GM21526 (cell line): Measurements from ENCODE around the gene IFT25.
"Not testable (repeated sequence)": the region's sequence is repeated elsewhere in the genome, so short reads cannot be mapped to it uniquely, and the experiment has no call there.

Experiments
- ATAC-seq: cut with Tn5 transposase; IDR thresholded peaks from one replicate; pipeline ENCODE4 v1.9.1; 2021; ENCODE audit warnings: moderate library complexity; ENCODE audit not compliant: unreplicated experiment, low FRiP score

IFT25 gene

GRCh38 chr1:53945433-53946251, at the start of gene IFT25:
Gene IFT25 (minus strand): TSS chr1:53945699. CDS start chr1:53940082, 5,617 bp downstream.
- peak; percentile 66 for ATAC-seq

DNA sequence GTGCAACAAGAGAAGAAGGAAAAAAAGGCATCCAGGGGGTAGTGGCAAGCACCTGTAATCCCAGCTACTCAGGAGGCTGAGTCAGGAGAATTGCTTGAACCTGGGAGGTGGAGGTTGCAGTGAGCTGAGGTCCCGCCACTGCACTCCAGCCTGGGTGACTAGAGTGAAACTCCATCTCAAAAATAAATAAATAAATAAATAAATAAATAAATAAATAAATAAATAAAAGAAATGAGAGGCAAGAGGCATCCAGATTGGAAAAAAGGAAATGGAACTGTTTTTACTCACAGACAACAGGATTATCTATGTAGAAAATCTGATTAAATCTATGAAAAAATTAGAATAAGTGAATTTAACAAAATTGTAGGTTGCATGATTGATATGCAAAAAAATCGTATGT, 49.0 kb upstream of the IFT25 start:
- ATAC-seq = not testable (repeated sequence)

DNA sequence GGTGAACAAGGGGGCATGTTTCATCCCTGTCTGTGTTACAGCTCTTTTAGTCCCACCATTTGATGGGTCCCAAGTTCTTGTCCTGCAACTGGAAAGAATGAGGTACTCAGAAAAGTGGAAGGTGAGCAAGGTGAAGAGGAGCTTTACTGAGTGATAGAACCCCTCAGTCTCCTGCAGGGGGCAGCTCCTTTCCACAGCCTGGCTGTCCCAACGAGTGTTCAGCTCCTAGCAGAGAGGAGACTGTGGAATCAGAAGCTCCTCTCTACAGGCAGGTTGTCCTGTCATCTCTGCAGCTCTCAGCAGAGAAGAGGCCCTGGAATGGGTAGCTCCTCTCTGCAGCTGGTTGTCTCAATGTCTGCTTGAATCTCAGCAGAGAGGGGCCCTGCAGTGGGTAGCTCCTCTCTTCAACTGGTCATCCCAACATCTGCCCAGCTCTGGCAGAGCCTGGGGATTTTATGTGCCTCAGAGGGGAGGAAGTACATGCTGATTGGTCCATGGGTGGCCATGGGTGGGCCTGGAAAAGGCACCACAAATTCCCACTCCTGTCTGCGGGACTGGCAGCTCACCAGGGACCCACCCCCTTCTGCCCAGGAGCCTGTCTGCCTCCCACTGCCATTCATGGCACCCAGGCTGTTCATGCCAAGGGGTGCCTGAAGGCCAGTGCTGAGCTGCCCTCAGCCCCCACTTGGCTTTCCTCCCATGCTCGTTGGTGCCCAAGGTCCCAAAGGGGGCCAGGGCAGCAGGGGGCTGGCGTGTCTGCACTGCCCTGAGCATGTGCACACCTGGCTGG, 46.8 kb upstream of the IFT25 start:
- ATAC-seq = no peak

DNA sequence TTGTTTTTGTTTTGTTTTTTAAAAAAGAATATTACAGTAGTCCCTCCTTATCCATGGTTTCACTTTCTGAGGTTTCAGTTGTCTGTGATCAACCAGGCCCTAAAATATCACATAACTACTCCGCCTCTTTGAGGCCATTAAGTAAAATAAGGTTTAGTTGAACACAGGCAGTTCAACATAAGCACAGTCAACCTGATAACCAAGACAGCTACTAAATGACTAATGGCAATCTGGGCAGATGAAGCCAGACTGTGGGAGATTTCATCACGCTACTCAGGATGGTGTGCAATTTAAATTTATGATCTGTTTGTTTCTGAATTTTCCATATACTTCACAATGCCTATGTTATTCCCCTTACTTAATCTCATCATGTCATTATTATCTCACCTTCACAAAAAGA, 42.4 kb upstream of the IFT25 start:
- no peak for ATAC-seq

- ATAC-seq = no peak
Observed at GRCh38 chr1:53986458-53986857, 41.0 kb upstream of the IFT25 start.

- ATAC-seq = no peak
Observed at GRCh38 chr1:53984726-53985125, 39.2 kb upstream of the IFT25 start.

GRCh38 chr1:53982763-53983104, 37.2 kb upstream of the IFT25 start:
- ATAC-seq = no peak

- no peak for ATAC-seq
Observed at GRCh38 chr1:53982034-53982762, 36.7 kb upstream of the IFT25 start.

DNA sequence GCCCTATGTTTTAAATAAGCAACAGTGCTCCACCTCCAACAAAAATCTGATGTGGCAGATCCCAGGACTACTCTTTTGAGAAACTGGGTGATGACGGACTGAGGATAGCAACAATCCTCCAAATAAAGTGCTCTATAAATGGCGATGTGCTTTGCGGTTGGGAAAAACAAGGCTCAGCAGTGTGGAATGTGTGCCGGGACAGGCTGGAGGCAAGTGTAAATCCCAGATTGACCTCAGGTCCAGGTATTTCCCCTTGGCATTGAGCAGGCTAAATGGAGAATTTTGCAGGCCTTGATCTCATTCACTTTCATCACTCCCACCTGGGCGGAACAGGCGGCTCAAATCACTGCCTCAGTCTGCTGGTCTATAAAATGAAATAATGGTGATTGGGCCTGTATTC, 35.7 kb upstream of the IFT25 start:
- no peak for ATAC-seq

GRCh38 chr1:53979712-53980450, 34.4 kb upstream of the IFT25 start:
- ATAC-seq = no peak

GRCh38 chr1:53975861-53976260, 30.4 kb upstream of the IFT25 start:
- no peak for ATAC-seq

DNA sequence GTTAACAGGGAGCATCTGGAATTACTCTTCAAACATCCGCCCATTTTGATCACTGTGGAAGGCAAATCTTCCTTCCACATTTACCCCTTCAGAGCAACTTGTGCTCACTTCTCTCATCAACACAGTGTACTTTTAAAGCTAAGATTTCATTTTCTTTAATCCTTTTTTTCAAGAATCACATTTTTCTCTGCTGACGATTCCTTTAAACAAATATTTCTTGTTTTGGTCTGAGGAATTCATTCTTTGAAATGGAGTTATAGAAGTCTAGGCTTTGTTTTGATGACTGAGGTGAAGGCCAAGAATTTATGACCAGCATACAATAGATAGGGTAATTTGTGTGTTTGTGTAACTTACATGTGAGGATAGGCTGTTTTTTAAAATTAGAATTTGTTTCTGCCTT, 26.2 kb upstream of the IFT25 start:
- no peak for ATAC-seq

DNA sequence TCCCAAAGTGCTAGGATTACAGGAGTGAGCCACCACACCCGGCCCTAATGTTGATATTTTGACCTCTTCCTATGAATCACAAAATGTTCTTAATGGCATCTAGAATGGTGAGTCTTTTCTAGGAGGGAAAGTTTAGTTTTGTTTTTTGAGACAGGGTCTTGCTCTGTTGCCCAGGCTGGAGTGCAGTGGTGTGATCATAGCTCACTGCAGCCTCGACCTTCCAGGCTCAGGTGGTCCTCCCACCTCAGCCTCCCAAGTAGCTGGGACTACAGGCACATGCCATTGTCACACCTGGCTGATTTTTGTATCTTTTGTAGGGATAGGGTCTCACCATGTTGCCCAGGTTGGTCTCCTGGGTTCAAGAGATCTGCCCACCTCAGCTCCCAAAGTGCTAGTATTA, 23.8 kb upstream of the IFT25 start:
- ATAC-seq = not testable (repeated sequence)

- ATAC-seq = no peak
Observed at GRCh38 chr1:53968125-53968513, 22.6 kb upstream of the IFT25 start.

- no peak for ATAC-seq
Observed at GRCh38 chr1:53967409-53968124, 22.1 kb upstream of the IFT25 start.

- no peak for ATAC-seq
Observed at GRCh38 chr1:53966794-53967193, 21.3 kb upstream of the IFT25 start.

GRCh38 chr1:53964109-53964508, 18.6 kb upstream of the IFT25 start:
- ATAC-seq = no peak

DNA sequence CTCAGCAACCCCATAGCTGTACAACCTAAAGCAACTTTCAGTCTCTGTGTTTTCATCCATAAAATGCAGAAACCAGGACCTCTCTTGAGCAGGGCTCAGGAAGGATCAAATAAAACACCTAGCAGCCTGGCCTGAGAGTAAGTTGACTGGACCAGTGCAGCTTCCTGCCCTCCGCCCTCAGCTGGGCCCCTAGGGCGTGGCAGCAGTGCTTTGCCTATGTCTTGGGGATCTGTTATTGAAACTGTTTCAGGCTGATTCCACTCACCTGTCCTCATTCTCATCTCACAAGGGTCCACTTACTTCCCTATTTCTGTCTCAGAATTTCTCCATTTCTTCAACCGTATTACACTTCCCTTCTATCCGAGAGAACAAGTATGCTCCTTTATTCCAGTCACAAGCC, 18.0 kb upstream of the IFT25 start:
- ATAC-seq = no peak

- ATAC-seq = no peak
Observed at GRCh38 chr1:53962395-53962794, 16.9 kb upstream of the IFT25 start.

GRCh38 chr1:53959664-53960250, 14.3 kb upstream of the IFT25 start:
- ATAC-seq = no peak
